HEK293 (cell line): ENCODE measurements around the gene EFEMP1.

Experiments
- CTCF ChIA-PET: fragments of 350-600 bp; formaldehyde crosslinking; extraction: SDS; loops from one replicate; lab custom pipeline; 2021; ENCODE audit warnings: antibody characterized with exemption; lab: Yijun Ruan, JAX
- POLR2A ChIA-PET: fragments of 300-600 bp; formaldehyde crosslinking; extraction: SDS; loops from one replicate; lab custom pipeline; 2020; ENCODE audit warnings: antibody characterized with exemption, inconsistent platforms; lab: Yijun Ruan, JAX
- H3K27ac ChIP-seq: fragments of 200-500 bp; sonication (Bioruptor generic); 2 replicates; pipeline ENCODE4 v1.5.1; 2014; ENCODE audit warnings: low read depth, low read length, control low read depth, inconsistent platforms; ENCODE audit errors: extremely low read depth
- H3K36me3 ChIP-seq, 2 experiments: fragments of 200-500 bp in 1 of 2; sonication (Bioruptor generic) in 1 of 2; 1 replicate in 1 of 2; 2 replicates in 1 of 2; pipeline ENCODE4 v1.5.1; 2014 to 2017; ENCODE audit warnings: inconsistent platforms in 2 of 2, low read length in 2 of 2; ENCODE audit not compliant: control insufficient read depth in 2 of 2, insufficient read depth in 1 of 2
- H3K4me1 ChIP-seq: fragments of 200-500 bp; sonication (Bioruptor generic); 2 replicates; pipeline ENCODE4 v1.5.1; 2014; ENCODE audit warnings: mild to moderate bottlenecking, low read length, inconsistent platforms; ENCODE audit not compliant: control insufficient read depth, insufficient read depth
- H3K4me3 ChIP-seq: 2 replicates; pipeline ENCODE4 v1.5.1; 2011; ENCODE audit warnings: low read depth, mild to moderate bottlenecking, control low read depth, low read length, moderate library complexity
- H3K9me3 ChIP-seq: fragments of 200-500 bp; sonication (Bioruptor generic); 2 replicates; pipeline ENCODE4 v1.5.1; 2014; ENCODE audit warnings: low read depth, low read length, inconsistent platforms; ENCODE audit not compliant: control insufficient read depth, insufficient read depth
- GLI4 ChIP-seq: fragments of 450-650 bp; formaldehyde crosslinking; IDR thresholded peaks from 2 replicates; pipeline ENCODE4 v1.5.1; 2016; ENCODE audit warnings: missing biosample characterization, missing genetic modification characterization
- KLF10 ChIP-seq: fragments of 450-650 bp; IDR thresholded peaks from 2 replicates; pipeline ENCODE4 v1.5.1; 2018; ENCODE audit warnings: missing biosample characterization, mild to moderate bottlenecking, missing genetic modification characterization
- MZF1 ChIP-seq: fragments of 450-650 bp; formaldehyde crosslinking; IDR thresholded peaks from 2 replicates; pipeline ENCODE4 v1.5.1; 2017; ENCODE audit warnings: missing biosample characterization, missing genetic modification characterization, borderline replicate concordance
- REPIN1 ChIP-seq: fragments of 450-650 bp; formaldehyde crosslinking; IDR thresholded peaks from 2 replicates; pipeline ENCODE4 v1.5.1; 2017; ENCODE audit warnings: missing biosample characterization, missing genetic modification characterization, low read depth
- SP2 ChIP-seq: fragments of 450-650 bp; formaldehyde crosslinking; IDR thresholded peaks from 2 replicates; pipeline ENCODE4 v1.5.1; 2016; ENCODE audit warnings: missing biosample characterization, missing genetic modification characterization
- SP3 ChIP-seq: fragments of 450-650 bp; formaldehyde crosslinking; IDR thresholded peaks from 2 replicates; pipeline ENCODE4 v1.5.1; 2016; ENCODE audit warnings: missing biosample characterization, missing genetic modification characterization
- YY2 ChIP-seq: fragments of 450-650 bp; formaldehyde crosslinking; IDR thresholded peaks from 2 replicates; pipeline ENCODE4 v1.5.1; 2016; ENCODE audit warnings: missing biosample characterization, missing genetic modification characterization
- ZEB2 ChIP-seq: fragments of 450-650 bp; formaldehyde crosslinking; IDR thresholded peaks from 2 replicates; pipeline ENCODE4 v1.5.1; 2016; ENCODE audit warnings: missing biosample characterization, missing genetic modification characterization
- ZFP69B ChIP-seq: fragments of 450-650 bp; formaldehyde crosslinking; IDR thresholded peaks from 2 replicates; pipeline ENCODE4 v1.5.1; 2016; ENCODE audit warnings: missing biosample characterization, missing genetic modification characterization
- ZNF114 ChIP-seq: fragments of 450-650 bp; formaldehyde crosslinking; IDR thresholded peaks from 2 replicates; pipeline ENCODE4 v1.5.0; 2017; ENCODE audit warnings: missing biosample characterization, missing genetic modification characterization
- ZNF184 ChIP-seq: fragments of 450-650 bp; IDR thresholded peaks from 2 replicates; pipeline ENCODE4 v1.5.1; 2018; ENCODE audit warnings: missing biosample characterization, mild to moderate bottlenecking, missing genetic modification characterization
- ZNF214 ChIP-seq: fragments of 450-650 bp; formaldehyde crosslinking; IDR thresholded peaks from 2 replicates; pipeline ENCODE4 v1.5.1; 2017; ENCODE audit warnings: missing biosample characterization, mild to moderate bottlenecking, missing genetic modification characterization, borderline replicate concordance
- ZNF221 ChIP-seq: fragments of 450-650 bp; formaldehyde crosslinking; IDR thresholded peaks from 2 replicates; pipeline ENCODE4 v1.5.1; 2017; ENCODE audit warnings: missing biosample characterization, missing genetic modification characterization, borderline replicate concordance
- ZNF311 ChIP-seq: fragments of 450-650 bp; formaldehyde crosslinking; IDR thresholded peaks from 2 replicates; pipeline ENCODE4 v1.5.1; 2017; ENCODE audit warnings: missing biosample characterization, missing genetic modification characterization, borderline replicate concordance
- ZNF335 ChIP-seq: fragments of 450-650 bp; formaldehyde crosslinking; conservative IDR thresholded peaks from 2 replicates; pipeline ENCODE4 v1.5.1; 2016; ENCODE audit warnings: missing biosample characterization, missing genetic modification characterization
- ZNF354C ChIP-seq: fragments of 450-650 bp; formaldehyde crosslinking; IDR thresholded peaks from 2 replicates; pipeline ENCODE4 v1.5.1; 2016; ENCODE audit warnings: missing biosample characterization, missing genetic modification characterization, low read depth, borderline replicate concordance
- ZNF37A ChIP-seq: fragments of 450-650 bp; IDR thresholded peaks from 2 replicates; pipeline ENCODE4 v1.5.1; 2018; ENCODE audit warnings: missing biosample characterization, missing genetic modification characterization
- ZNF391 ChIP-seq: fragments of 450-650 bp; formaldehyde crosslinking; IDR thresholded peaks from 2 replicates; pipeline ENCODE4 v1.5.1; 2016; ENCODE audit warnings: low read depth, missing biosample characterization, missing genetic modification characterization, borderline replicate concordance
- ZNF416 ChIP-seq: fragments of 450-650 bp; formaldehyde crosslinking; IDR thresholded peaks from 2 replicates; pipeline ENCODE4 v1.5.1; 2016; ENCODE audit warnings: missing biosample characterization, missing genetic modification characterization
- ZNF423 ChIP-seq: fragments of 450-650 bp; formaldehyde crosslinking; IDR thresholded peaks from 2 replicates; pipeline ENCODE4 v1.5.1; 2016; ENCODE audit warnings: missing biosample characterization, missing genetic modification characterization
- ZNF501 ChIP-seq: fragments of 450-650 bp; formaldehyde crosslinking; IDR thresholded peaks from 2 replicates; pipeline ENCODE4 v1.5.1; 2016; ENCODE audit warnings: missing biosample characterization, missing genetic modification characterization
- ZNF514 ChIP-seq: fragments of 450-650 bp; formaldehyde crosslinking; IDR thresholded peaks from 2 replicates; pipeline ENCODE4 v1.5.1; 2016; ENCODE audit warnings: missing biosample characterization, missing genetic modification characterization
- ZNF529 ChIP-seq: fragments of 450-650 bp; formaldehyde crosslinking; IDR thresholded peaks from 2 replicates; pipeline ENCODE4 v1.5.1; 2017; ENCODE audit warnings: missing genetic modification characterization, missing biosample characterization; ENCODE audit not compliant: insufficient replicate concordance
- ZNF548 ChIP-seq: fragments of 450-650 bp; formaldehyde crosslinking; IDR thresholded peaks from 2 replicates; pipeline ENCODE4 v1.5.1; 2016; ENCODE audit warnings: missing biosample characterization, missing genetic modification characterization
- ZNF600 ChIP-seq: fragments of 450-650 bp; formaldehyde crosslinking; IDR thresholded peaks from 2 replicates; pipeline ENCODE4 v1.5.1; 2016; ENCODE audit warnings: missing biosample characterization, missing genetic modification characterization
- ZNF707 ChIP-seq: fragments of 450-650 bp; formaldehyde crosslinking; IDR thresholded peaks from 2 replicates; pipeline ENCODE4 v1.5.1; 2016; ENCODE audit warnings: missing biosample characterization, missing genetic modification characterization
- ZNF747 ChIP-seq: fragments of 450-650 bp; formaldehyde crosslinking; IDR thresholded peaks from 2 replicates; pipeline ENCODE4 v1.5.1; 2016; ENCODE audit warnings: missing biosample characterization, missing genetic modification characterization
- ZNF76 ChIP-seq: fragments of 450-650 bp; formaldehyde crosslinking; IDR thresholded peaks from 2 replicates; pipeline ENCODE4; 2016; ENCODE audit warnings: low read depth, missing biosample characterization, missing genetic modification characterization, borderline replicate concordance
- TF ChIP-seq, protein P1 (sequence below): fragments of 450-650 bp; formaldehyde crosslinking; IDR thresholded peaks from 2 replicates; pipeline ENCODE4 v1.5.1; 2016; ENCODE audit warnings: missing biosample characterization, missing genetic modification characterization
- TF ChIP-seq, protein P2 (sequence below): fragments of 450-650 bp; formaldehyde crosslinking; IDR thresholded peaks from 2 replicates; pipeline ENCODE4 v1.5.1; 2017; ENCODE audit warnings: missing biosample characterization, missing genetic modification characterization
- TF ChIP-seq, protein P3 (sequence below): fragments of 450-650 bp; formaldehyde crosslinking; IDR thresholded peaks from 2 replicates; pipeline ENCODE4 v1.5.1; 2016; ENCODE audit warnings: missing biosample characterization, missing genetic modification characterization
- TF ChIP-seq, protein P4 (sequence below): fragments of 450-650 bp; IDR thresholded peaks from 2 replicates; pipeline ENCODE4 v1.5.1; 2018; ENCODE audit warnings: missing biosample characterization, mild to moderate bottlenecking, missing genetic modification characterization

Gene EFEMP1

DNA sequence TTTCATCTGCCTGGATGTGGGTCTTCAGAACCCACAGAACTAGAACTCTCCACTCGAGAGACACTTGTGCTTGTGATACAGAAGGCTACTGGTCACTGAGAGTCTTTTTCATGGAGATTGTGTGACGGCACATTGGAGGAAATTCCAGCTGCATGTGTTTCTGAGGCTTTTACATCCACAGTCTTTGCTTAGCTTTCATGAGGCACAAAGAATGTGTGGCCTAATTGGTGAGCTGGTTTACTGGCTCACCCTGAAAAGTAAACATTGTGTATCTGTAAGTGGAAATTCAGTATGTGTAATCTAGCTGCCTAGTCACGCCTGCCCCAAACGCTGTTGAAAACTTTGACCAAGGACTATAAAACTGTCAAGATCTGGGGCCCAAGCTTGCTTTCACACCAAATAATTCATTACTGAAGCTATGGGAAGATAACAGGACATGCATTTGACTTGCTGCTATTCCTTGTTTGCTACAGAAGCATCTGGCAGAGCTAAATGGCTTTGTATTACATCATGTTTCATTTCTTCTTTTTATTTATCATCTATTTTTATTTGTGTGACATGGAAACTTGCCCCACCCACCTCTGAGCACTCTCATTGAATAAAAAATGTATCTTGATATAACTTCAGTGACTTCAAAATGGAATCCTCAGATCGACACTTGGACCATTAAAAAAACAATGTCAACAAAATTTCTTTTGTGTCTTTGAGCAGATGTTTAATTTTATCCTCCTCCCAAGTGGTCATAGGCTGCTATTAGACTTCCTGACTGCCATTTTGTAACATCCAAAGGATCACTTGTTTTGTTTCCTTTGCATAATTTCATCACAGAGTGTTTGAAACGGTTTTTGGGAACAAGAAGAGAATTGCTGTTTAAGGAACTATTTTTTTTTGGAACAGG is 80.2 kb downstream of the EFEMP1 start:
- no peaks in the 10 kb centered on the region for H3K36me3 ChIP-seq
- peaks cover 24% of the 10 kb centered on the region for H3K4me1 ChIP-seq
- ChIA-PET CTCF (interaction anchor here (0.6 to 1.5 kb wide), 2 partner anchors 71 to 340 kb away, joined by 3 read pairs; partner anchors contain the start of gene CCDC85A), POLR2A (interaction anchor here (0.7 to 0.9 kb wide), 3 partner anchors 12 to 1350 kb away, joined by 3 read pairs; no protein-coding TSS in a partner anchor)
- no peaks in the 10 kb centered on the region for H3K9me3 ChIP-seq
- H3K4me3 ChIP-seq = no peak overlapping the region
- peak overlapping the region; percentile 79 for H3K27ac ChIP-seq
- TF ChIP-seq ZNF514 (tag by site-specific recombination) (no peak), ZNF501 (peak; percentile 88; the same call in 1 of the 2 replicates), ZNF354C (tag by site-specific recombination) (no peak), GLI4 (tag by site-specific recombination) (no peak), ZNF76 (peak; percentile 68; the same call in 1 of the 2 replicates), ZNF747 (tag by site-specific recombination) (no peak), ZNF114 (tag by site-specific recombination) (no peak), ZFP69B (tag by site-specific recombination) (peak; percentile 84), ZNF214 (no peak), YY2 (tag by site-specific recombination) (no peak; the same call in 1 of the 2 replicates), ZNF529 (tag by site-specific recombination) (no peak), ZNF37A (no peak), SP2 (peak; percentile 27; the same call in 1 of the 2 replicates), ZNF548 (no peak), ZNF391 (tag by site-specific recombination) (peak; percentile 92; the same call in 1 of the 2 replicates), KLF10 (tag by site-specific recombination) (peak; percentile 88), MZF1 (tag by site-specific recombination) (peak; percentile 81; the same call in 1 of the 2 replicates), ZNF707 (tag by site-specific recombination) (no peak), ZNF335 (peak; percentile 81), ZNF221 (peak; percentile 27; the same call in 1 of the 2 replicates), ZNF311 (tag by site-specific recombination) (no peak), SP3 (tag by site-specific recombination) (0 out of 2 replicates have a peak, but pooled peaks have one; percentile 20), ZNF600 (peak; percentile 62), ZNF184 (tag by site-specific recombination) (peak; percentile 83), ZNF416 (tag by site-specific recombination) (no peak), REPIN1 (tag by site-specific recombination) (no peak), ZEB2 (peak; percentile 98), ZNF423 (tag by site-specific recombination) (no peak)
- TF ChIP-seq, protein P1, sequence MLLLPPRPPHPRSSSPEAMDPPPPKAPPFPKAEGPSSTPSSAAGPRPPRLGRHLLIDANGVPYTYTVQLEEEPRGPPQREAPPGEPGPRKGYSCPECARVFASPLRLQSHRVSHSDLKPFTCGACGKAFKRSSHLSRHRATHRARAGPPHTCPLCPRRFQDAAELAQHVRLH (tag by site-specific recombination) = peak; percentile 89
- TF ChIP-seq, protein P2, sequence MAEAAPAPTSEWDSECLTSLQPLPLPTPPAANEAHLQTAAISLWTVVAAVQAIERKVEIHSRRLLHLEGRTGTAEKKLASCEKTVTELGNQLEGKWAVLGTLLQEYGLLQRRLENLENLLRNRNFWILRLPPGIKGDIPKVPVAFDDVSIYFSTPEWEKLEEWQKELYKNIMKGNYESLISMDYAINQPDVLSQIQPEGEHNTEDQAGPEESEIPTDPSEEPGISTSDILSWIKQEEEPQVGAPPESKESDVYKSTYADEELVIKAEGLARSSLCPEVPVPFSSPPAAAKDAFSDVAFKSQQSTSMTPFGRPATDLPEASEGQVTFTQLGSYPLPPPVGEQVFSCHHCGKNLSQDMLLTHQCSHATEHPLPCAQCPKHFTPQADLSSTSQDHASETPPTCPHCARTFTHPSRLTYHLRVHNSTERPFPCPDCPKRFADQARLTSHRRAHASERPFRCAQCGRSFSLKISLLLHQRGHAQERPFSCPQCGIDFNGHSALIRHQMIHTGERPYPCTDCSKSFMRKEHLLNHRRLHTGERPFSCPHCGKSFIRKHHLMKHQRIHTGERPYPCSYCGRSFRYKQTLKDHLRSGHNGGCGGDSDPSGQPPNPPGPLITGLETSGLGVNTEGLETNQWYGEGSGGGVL (tag by site-specific recombination) = peak; percentile 67
- TF ChIP-seq, protein P3, sequence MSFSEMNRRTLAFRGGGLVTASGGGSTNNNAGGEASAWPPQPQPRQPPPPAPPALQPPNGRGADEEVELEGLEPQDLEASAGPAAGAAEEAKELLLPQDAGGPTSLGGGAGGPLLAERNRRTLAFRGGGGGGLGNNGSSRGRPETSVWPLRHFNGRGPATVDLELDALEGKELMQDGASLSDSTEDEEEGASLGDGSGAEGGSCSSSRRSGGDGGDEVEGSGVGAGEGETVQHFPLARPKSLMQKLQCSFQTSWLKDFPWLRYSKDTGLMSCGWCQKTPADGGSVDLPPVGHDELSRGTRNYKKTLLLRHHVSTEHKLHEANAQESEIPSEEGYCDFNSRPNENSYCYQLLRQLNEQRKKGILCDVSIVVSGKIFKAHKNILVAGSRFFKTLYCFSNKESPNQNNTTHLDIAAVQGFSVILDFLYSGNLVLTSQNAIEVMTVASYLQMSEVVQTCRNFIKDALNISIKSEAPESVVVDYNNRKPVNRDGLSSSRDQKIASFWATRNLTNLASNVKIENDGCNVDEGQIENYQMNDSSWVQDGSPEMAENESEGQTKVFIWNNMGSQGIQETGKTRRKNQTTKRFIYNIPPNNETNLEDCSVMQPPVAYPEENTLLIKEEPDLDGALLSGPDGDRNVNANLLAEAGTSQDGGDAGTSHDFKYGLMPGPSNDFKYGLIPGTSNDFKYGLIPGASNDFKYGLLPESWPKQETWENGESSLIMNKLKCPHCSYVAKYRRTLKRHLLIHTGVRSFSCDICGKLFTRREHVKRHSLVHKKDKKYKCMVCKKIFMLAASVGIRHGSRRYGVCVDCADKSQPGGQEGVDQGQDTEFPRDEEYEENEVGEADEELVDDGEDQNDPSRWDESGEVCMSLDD (tag by site-specific recombination) = no peak
- TF ChIP-seq, protein P4, sequence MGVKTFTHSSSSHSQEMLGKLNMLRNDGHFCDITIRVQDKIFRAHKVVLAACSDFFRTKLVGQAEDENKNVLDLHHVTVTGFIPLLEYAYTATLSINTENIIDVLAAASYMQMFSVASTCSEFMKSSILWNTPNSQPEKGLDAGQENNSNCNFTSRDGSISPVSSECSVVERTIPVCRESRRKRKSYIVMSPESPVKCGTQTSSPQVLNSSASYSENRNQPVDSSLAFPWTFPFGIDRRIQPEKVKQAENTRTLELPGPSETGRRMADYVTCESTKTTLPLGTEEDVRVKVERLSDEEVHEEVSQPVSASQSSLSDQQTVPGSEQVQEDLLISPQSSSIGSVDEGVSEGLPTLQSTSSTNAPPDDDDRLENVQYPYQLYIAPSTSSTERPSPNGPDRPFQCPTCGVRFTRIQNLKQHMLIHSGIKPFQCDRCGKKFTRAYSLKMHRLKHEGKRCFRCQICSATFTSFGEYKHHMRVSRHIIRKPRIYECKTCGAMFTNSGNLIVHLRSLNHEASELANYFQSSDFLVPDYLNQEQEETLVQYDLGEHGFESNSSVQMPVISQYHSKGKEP = peak; percentile 98
